Muscle layer of colon (tissue), 2 donors: Measurements from ENCODE around the gene BSPRY.
A peak's percentile ranks its signal among the peaks of the same experiment; 100 is the strongest.

Experiments used
- H3K27ac ChIP-seq: one replicate; pipeline ENCODE4 v1.7.0; 2013; ENCODE audit warnings: low read depth, mild to moderate bottlenecking, low read length, moderate library complexity
- H3K27me3 ChIP-seq, 2 donors: one replicate each; pipeline ENCODE4 v1.7.0; 2013; ENCODE audit warnings: low read length in 2 of 2, mild to moderate bottlenecking in 2 of 2; ENCODE audit not compliant: insufficient read depth in 2 of 2, control insufficient read depth in 1 of 2
- H3K36me3 ChIP-seq: one replicate; pipeline ENCODE4 v1.7.0; 2013; ENCODE audit warnings: mild to moderate bottlenecking, low read length; ENCODE audit not compliant: insufficient read depth
- H3K4me1 ChIP-seq: one replicate; pipeline ENCODE4 v1.7.0; 2013; ENCODE audit warnings: mild to moderate bottlenecking, low read length; ENCODE audit not compliant: insufficient read depth
- H3K4me3 ChIP-seq, 2 donors: one replicate each; pipeline ENCODE4 v1.7.0; 2013; ENCODE audit warnings: low read length in 2 of 2, low read depth in 1 of 2, mild to moderate bottlenecking in 1 of 2, moderate library complexity in 1 of 2
- H3K9ac ChIP-seq: one replicate; pipeline ENCODE4 v1.7.0; 2013; ENCODE audit warnings: low read length
- H3K9me3 ChIP-seq: one replicate; pipeline ENCODE4 v1.7.0; 2013; ENCODE audit warnings: mild to moderate bottlenecking, low read length
- donor health status: abdominal sarcoma.
- donor health status: Adenocarcinoma of cecum.

The BSPRY gene

GRCh38 chr9:113349445-113350094 is at the start of gene BSPRY:
BSPRY (plus strand) TSS chr9:113349541; CDS start chr9:113349580, 39 bp downstream.
- H3K27ac ChIP-seq = no peak within 1 kb of the TSS
- H3K4me3 ChIP-seq = peak within 1 kb of the TSS; percentile 55 to 58
- H3K4me1 ChIP-seq = peaks cover 15% of the 10 kb centered on the region
- H3K9ac ChIP-seq = peak within 1 kb of the TSS; percentile 42
- H3K36me3 ChIP-seq = no peaks in the 10 kb centered on the region
- peaks cover 0 to 7% of the 10 kb centered on the region in 2 donors for H3K27me3 ChIP-seq
- H3K9me3 ChIP-seq = no peaks in the 10 kb centered on the region

GRCh38 chr9:113299800-113300292 is 49.5 kb upstream of the BSPRY start:
- no peaks in the 10 kb centered on the region for H3K27me3 ChIP-seq
- no peaks in the 10 kb centered on the region for H3K9me3 ChIP-seq
- no peak overlapping the region for H3K9ac ChIP-seq
- no peak overlapping the region for H3K27ac ChIP-seq
- H3K36me3 ChIP-seq = no peaks in the 10 kb centered on the region
- no peak overlapping the region for H3K4me3 ChIP-seq
- H3K4me1 ChIP-seq = no peaks in the 10 kb centered on the region

GRCh38 chr9:113301548-113301947 is 47.8 kb upstream of the BSPRY start:
- H3K9ac ChIP-seq = no peak overlapping the region
- no peaks in the 10 kb centered on the region for H3K36me3 ChIP-seq
- no peaks in the 10 kb centered on the region for H3K27me3 ChIP-seq
- no peaks in the 10 kb centered on the region for H3K4me1 ChIP-seq
- no peak overlapping the region for H3K27ac ChIP-seq
- no peaks in the 10 kb centered on the region for H3K9me3 ChIP-seq
- H3K4me3 ChIP-seq = no peak overlapping the region

- no peaks in the 10 kb centered on the region for H3K27me3 ChIP-seq
- no peak within 1 kb of the TSS for H3K4me3 ChIP-seq
- no peak within 1 kb of the TSS for H3K27ac ChIP-seq
- H3K36me3 ChIP-seq = no peaks in the 10 kb centered on the region
- no peaks in the 10 kb centered on the region for H3K9me3 ChIP-seq
- H3K4me1 ChIP-seq = no peaks in the 10 kb centered on the region
- H3K9ac ChIP-seq = no peak within 1 kb of the TSS
Observed at GRCh38 chr9:113302792-113303418, 46.4 kb upstream of the BSPRY start, which contains the start of gene RNF183. RNF183 (minus strand) TSS chr9:113303376; CDS start chr9:113298184, 5,192 bp downstream.

- no peaks in the 10 kb centered on the region for H3K36me3 ChIP-seq
- no peaks in the 10 kb centered on the region for H3K4me1 ChIP-seq
- no peak overlapping the region for H3K4me3 ChIP-seq
- H3K9me3 ChIP-seq = no peaks in the 10 kb centered on the region
- no peak overlapping the region for H3K27ac ChIP-seq
- H3K9ac ChIP-seq = no peak overlapping the region
- H3K27me3 ChIP-seq = no peaks in the 10 kb centered on the region
Observed at GRCh38 chr9:113306566-113306965, 42.8 kb upstream of the BSPRY start.

GRCh38 chr9:113307396-113307975 is 41.9 kb upstream of the BSPRY start:
- Histone ChIP-seq H3K27me3 (no peaks in the 10 kb centered on the region), H3K9me3 (no peaks in the 10 kb centered on the region), H3K4me1 (no peaks in the 10 kb centered on the region), H3K27ac (no peak overlapping the region), H3K9ac (no peak overlapping the region), H3K36me3 (no peaks in the 10 kb centered on the region), H3K4me3 (no peak overlapping the region)

GRCh38 chr9:113309204-113309813 is 40.0 kb upstream of the BSPRY start:
- H3K36me3 ChIP-seq = no peaks in the 10 kb centered on the region
- H3K9me3 ChIP-seq = no peaks in the 10 kb centered on the region
- no peak overlapping the region for H3K27ac ChIP-seq
- no peaks in the 10 kb centered on the region for H3K27me3 ChIP-seq
- no peak overlapping the region for H3K9ac ChIP-seq
- no peaks in the 10 kb centered on the region for H3K4me1 ChIP-seq
- H3K4me3 ChIP-seq = no peak overlapping the region

- Histone ChIP-seq H3K4me1 (no peaks in the 10 kb centered on the region), H3K27ac (no peak overlapping the region), H3K36me3 (no peaks in the 10 kb centered on the region), H3K9ac (no peak overlapping the region), H3K27me3 (no peaks in the 10 kb centered on the region), H3K9me3 (no peaks in the 10 kb centered on the region), H3K4me3 (no peak overlapping the region)
Observed at GRCh38 chr9:113310538-113310937, 38.8 kb upstream of the BSPRY start.

- H3K36me3 ChIP-seq = peaks cover 2% of the 10 kb centered on the region
- no peaks in the 10 kb centered on the region for H3K9me3 ChIP-seq
- H3K9ac ChIP-seq = no peak overlapping the region
- no peaks in the 10 kb centered on the region for H3K4me1 ChIP-seq
- H3K27ac ChIP-seq = no peak overlapping the region
- no peak overlapping the region for H3K4me3 ChIP-seq
- H3K27me3 ChIP-seq = no peaks in the 10 kb centered on the region
Observed at GRCh38 chr9:113311961-113312360, 37.4 kb upstream of the BSPRY start.

- H3K27ac ChIP-seq = no peak overlapping the region
- H3K4me1 ChIP-seq = no peaks in the 10 kb centered on the region
- H3K27me3 ChIP-seq = no peaks in the 10 kb centered on the region
Observed at GRCh38 chr9:113313261-113313660, 36.1 kb upstream of the BSPRY start.

GRCh38 chr9:113315231-113315630 is 34.1 kb upstream of the BSPRY start:
- Histone ChIP-seq H3K27ac (no peak overlapping the region), H3K9ac (no peak overlapping the region), H3K4me3 (no peak overlapping the region), H3K9me3 (no peaks in the 10 kb centered on the region), H3K36me3 (peaks cover 31% of the 10 kb centered on the region), H3K4me1 (no peaks in the 10 kb centered on the region), H3K27me3 (no peaks in the 10 kb centered on the region)

More at GRCh38 chr9:113313261-113313660, 36.1 kb upstream of the BSPRY start:
- H3K4me3 ChIP-seq = no peak overlapping the region
- H3K36me3 ChIP-seq = peaks cover 12% of the 10 kb centered on the region
- no peaks in the 10 kb centered on the region for H3K9me3 ChIP-seq
- H3K9ac ChIP-seq = no peak overlapping the region
